ENCODE results near the gene TFIP11. TPM values are rescaled to one million over a fixed set of nuclear protein-coding genes. Genes with fewer than 3 reads are reported as not detected.

Gene TFIP11
- total and polyA plus RNA-seq, 2 of the 13 experiments (the other 11 are each of a cell fraction or from before 2014, with no cell fraction given): 15.4 to 22.8 TPM

DNA sequence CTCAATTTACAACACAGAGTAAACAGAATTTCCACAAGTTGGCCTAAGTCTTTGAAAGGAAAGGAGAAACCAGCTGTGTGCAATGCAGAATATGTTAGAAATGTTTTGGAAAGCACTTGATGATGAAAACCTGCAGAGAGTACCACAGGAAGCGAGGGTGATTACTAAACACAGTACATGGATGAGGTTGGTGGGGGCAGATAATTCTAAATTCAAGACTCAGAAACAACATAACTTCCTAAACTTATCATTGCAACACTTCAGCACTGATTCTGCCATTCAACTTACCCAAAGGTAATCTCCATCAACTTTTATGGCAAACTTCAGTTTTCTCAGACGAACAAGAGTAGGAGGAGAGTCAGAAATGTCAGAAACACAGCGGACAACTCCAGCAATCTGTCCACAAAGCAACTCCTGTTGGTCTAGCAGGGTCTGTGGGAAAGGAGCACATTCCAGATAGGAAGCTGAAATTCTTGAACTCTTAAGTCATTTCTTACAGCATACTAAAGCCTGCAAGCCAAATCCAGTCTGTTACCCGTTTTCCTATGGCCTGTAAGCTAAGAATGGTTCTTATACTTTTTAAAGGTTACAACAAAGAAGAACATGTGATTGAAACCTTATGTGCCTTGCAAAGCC lies 35.5 kb downstream of the TFIP11 start (continued):
- TF ChIP-seq, protein P1, sequence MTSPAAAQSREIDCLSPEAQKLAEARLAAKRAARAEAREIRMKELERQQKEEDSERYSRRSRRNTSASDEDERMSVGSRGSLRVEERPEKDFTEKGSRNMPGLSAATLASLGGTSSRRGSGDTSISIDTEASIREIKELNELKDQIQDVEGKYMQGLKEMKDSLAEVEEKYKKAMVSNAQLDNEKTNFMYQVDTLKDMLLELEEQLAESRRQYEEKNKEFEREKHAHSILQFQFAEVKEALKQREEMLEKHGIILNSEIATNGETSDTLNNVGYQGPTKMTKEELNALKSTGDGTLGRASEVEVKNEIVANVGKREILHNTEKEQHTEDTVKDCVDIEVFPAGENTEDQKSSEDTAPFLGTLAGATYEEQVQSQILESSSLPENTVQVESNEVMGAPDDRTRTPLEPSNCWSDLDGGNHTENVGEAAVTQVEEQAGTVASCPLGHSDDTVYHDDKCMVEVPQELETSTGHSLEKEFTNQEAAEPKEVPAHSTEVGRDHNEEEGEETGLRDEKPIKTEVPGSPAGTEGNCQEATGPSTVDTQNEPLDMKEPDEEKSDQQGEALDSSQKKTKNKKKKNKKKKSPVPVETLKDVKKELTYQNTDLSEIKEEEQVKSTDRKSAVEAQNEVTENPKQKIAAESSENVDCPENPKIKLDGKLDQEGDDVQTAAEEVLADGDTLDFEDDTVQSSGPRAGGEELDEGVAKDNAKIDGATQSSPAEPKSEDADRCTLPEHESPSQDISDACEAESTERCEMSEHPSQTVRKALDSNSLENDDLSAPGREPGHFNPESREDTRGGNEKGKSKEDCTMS (CRISPR knock-in tag; conservative IDR thresholded peaks at IDR 0.05): no peak

DNA sequence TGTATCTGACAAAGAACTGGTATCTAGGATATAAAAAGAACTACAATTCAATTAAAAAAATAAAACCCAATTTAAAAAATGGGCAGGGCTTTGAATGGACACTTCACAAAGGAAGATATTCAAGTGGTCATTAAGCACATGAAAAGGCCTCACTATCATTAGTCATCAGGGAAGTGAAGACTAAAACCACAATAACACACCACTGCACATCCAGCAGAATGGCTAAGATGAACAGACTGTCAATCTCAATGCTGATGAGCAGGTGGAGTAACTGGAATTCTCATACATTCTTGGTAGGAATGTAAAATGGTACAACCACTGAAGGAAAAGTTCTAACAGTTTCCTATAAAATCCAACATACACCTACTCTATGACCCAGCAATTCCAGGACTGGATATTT lies 37.6 kb downstream of the TFIP11 start:
- H3K36me3 ChIP-seq (replicated peaks in 1 of 2; ENCODE audit: control insufficient read depth in 1 of 2, insufficient read depth in 2 of 2, low read length in 2 of 2): peaks cover 19 to 66% of the 10 kb centered on the region in 2 experiments
- H3K27me3 ChIP-seq (ENCODE audit: control insufficient read depth in 1 of 2, insufficient read depth in 2 of 2, low read length in 2 of 2): no peaks in the 10 kb centered on the region
- H3K9ac ChIP-seq (ENCODE audit: insufficient read depth, low read depth, low read length): no peak overlapping the region
- in situ Hi-C loops (cut with HindIII; ENCODE audit: extremely low pct_ligation_motif_present, low pct_unique_long_range_greater_than_20kb): no loop called here
- H3K4me2 ChIP-seq (ENCODE audit: low read depth, low read length): no peak overlapping the region
- intact Hi-C loops (cut with micrococcal nuclease; ENCODE audit: unreplicated experiment): loop anchor here (5.0 kb wide), 1 partner anchor 38 kb away; the partner anchor contains the start of gene TFIP11
- DNase-seq (ENCODE audit: low spot score): no peak
- BruUV-seq (replicated peaks): no TSS peak
- no peak overlapping the region for H3K27ac ChIP-seq (ENCODE audit: extremely low read length, insufficient read depth, low read length)
- H3K4me1 ChIP-seq (ENCODE audit: insufficient read depth, low read length): peaks cover 32% of the 10 kb centered on the region
- no peak for ATAC-seq
- peaks cover 47% of the 10 kb centered on the region for H3K79me2 ChIP-seq (ENCODE audit: insufficient read depth, low read length)
- ChIA-PET CTCF (ENCODE audit: low intra/inter-chr PET ratio, low total read pairs) (no interaction called here), POLR2A (no interaction called here)
- no peaks in the 10 kb centered on the region for H4K20me1 ChIP-seq (ENCODE audit: insufficient read depth, low read length)
- no peak overlapping the region for H2AFZ ChIP-seq (ENCODE audit: low read length)
- H3K9me3 ChIP-seq (ENCODE audit: low read length): no peaks in the 10 kb centered on the region
- no peak for FAIRE-seq
- no peak overlapping the region for H3K4me3 ChIP-seq (replicated peaks in 1 of 3; ENCODE audit: insufficient read depth in 1 of 3, low read depth in 2 of 3, low read length in 3 of 3)
- TF ChIP-seq FOXA1 (IDR thresholded peaks at IDR 0.05) (no peak), FOXA1 (CRISPR knock-in tag; IDR thresholded peaks at IDR 0.05) (no peak), ZNF747 (CRISPR knock-in tag; IDR thresholded peaks at IDR 0.05; ENCODE audit: borderline replicate concordance) (no peak), HMGA1 (CRISPR knock-in tag; conservative IDR thresholded peaks at IDR 0.05) (no peak), JDP2 (CRISPR knock-in tag; IDR thresholded peaks at IDR 0.05; ENCODE audit: borderline replicate concordance) (no peak), MAF1 (CRISPR knock-in tag; IDR thresholded peaks at IDR 0.05; ENCODE audit: borderline replicate concordance) (no peak), DPF2 (CRISPR knock-in tag; IDR thresholded peaks at IDR 0.05; ENCODE audit: borderline replicate concordance, low read depth) (no peak), U2AF1 (optimal IDR thresholded peaks at IDR 0.05; ENCODE audit: low read depth, low read length) (no peak), ZNF570 (CRISPR knock-in tag; IDR thresholded peaks at IDR 0.05; ENCODE audit: borderline replicate concordance) (no peak), ATF7 (IDR thresholded peaks at IDR 0.05) (no peak), ATF7 (CRISPR knock-in tag; IDR thresholded peaks at IDR 0.05) (no peak)
- TF ChIP-seq, protein P2, sequence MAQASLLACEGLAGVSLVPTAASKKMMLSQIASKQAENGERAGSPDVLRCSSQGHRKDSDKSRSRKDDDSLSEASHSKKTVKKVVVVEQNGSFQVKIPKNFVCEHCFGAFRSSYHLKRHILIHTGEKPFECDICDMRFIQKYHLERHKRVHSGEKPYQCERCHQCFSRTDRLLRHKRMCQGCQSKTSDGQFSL (CRISPR knock-in tag; IDR thresholded peaks at IDR 0.05): no peak
- TF ChIP-seq, protein P3, sequence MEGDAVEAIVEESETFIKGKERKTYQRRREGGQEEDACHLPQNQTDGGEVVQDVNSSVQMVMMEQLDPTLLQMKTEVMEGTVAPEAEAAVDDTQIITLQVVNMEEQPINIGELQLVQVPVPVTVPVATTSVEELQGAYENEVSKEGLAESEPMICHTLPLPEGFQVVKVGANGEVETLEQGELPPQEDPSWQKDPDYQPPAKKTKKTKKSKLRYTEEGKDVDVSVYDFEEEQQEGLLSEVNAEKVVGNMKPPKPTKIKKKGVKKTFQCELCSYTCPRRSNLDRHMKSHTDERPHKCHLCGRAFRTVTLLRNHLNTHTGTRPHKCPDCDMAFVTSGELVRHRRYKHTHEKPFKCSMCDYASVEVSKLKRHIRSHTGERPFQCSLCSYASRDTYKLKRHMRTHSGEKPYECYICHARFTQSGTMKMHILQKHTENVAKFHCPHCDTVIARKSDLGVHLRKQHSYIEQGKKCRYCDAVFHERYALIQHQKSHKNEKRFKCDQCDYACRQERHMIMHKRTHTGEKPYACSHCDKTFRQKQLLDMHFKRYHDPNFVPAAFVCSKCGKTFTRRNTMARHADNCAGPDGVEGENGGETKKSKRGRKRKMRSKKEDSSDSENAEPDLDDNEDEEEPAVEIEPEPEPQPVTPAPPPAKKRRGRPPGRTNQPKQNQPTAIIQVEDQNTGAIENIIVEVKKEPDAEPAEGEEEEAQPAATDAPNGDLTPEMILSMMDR (CRISPR knock-in tag; IDR thresholded peaks at IDR 0.05): no peak
- TF ChIP-seq, protein P4, sequence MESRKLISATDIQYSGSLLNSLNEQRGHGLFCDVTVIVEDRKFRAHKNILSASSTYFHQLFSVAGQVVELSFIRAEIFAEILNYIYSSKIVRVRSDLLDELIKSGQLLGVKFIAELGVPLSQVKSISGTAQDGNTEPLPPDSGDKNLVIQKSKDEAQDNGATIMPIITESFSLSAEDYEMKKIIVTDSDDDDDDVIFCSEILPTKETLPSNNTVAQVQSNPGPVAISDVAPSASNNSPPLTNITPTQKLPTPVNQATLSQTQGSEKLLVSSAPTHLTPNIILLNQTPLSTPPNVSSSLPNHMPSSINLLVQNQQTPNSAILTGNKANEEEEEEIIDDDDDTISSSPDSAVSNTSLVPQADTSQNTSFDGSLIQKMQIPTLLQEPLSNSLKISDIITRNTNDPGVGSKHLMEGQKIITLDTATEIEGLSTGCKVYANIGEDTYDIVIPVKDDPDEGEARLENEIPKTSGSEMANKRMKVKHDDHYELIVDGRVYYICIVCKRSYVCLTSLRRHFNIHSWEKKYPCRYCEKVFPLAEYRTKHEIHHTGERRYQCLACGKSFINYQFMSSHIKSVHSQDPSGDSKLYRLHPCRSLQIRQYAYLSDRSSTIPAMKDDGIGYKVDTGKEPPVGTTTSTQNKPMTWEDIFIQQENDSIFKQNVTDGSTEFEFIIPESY (CRISPR knock-in tag; IDR thresholded peaks at IDR 0.05): no peak
- TF ChIP-seq, protein P5, sequence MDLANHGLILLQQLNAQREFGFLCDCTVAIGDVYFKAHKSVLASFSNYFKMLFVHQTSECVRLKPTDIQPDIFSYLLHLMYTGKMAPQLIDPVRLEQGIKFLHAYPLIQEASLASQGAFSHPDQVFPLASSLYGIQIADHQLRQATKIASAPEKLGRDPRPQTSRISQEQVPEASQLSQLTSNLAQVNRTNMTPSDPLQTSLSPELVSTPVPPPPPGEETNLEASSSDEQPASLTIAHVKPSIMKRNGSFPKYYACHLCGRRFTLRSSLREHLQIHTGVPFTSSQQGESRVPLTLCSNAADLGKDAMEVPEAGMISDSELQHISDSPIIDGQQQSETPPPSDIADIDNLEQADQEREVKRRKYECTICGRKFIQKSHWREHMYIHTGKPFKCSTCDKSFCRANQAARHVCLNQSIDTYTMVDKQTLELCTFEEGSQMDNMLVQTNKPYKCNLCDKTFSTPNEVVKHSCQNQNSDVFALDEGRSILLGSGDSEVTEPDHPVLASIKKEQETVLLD (CRISPR knock-in tag; IDR thresholded peaks at IDR 0.05; ENCODE audit: low read depth): no peak

Measured in HepG2 (cell line).